TTC549 (cell line): ENCODE measurements around the gene FSTL5.
"Not testable (repeated sequence)": the region's sequence is repeated elsewhere in the genome, so short reads cannot be mapped to it uniquely, and the experiment has no call there.

Experiments used
- FAIRE-seq: peaks from 2 replicates; lab custom pipeline; 2012; peaks lifted over from hg19 to GRCh38; lab: Jason Lieb, UNC

The FSTL5 gene

GRCh38 chr4:162163892-162164759 is at the start of gene FSTL5:
TSS of gene FSTL5 (minus strand) at chr4:162164000. CDS start at chr4:162111396, 52,604 bp downstream.
- FAIRE-seq, result no peak

- FAIRE-seq, result no peak
These were observed 45.9 kb upstream of the FSTL5 start for GRCh38 chr4:162209706-162210105.

- FAIRE-seq, result not testable (repeated sequence)
These were observed 39.7 kb upstream of the FSTL5 start for GRCh38 chr4:162203478-162203877.

GRCh38 chr4:162201673-162202072 is 37.9 kb upstream of the FSTL5 start:
- FAIRE-seq, result no peak

GRCh38 chr4:162170509-162170908 is 6.7 kb upstream of the FSTL5 start:
- no peak for FAIRE-seq

GRCh38 chr4:162164906-162165510 is 1.2 kb upstream of the FSTL5 start:
- FAIRE-seq, result no peak

GRCh38 chr4:162162672-162163071 is 1.1 kb downstream of the FSTL5 start:
- FAIRE-seq, result no peak

GRCh38 chr4:162157241-162157640 is 6.6 kb downstream of the FSTL5 start:
- no peak for FAIRE-seq

- FAIRE-seq, result no peak
These were observed 8.8 kb downstream of the FSTL5 start for GRCh38 chr4:162154862-162155540.

- no peak for FAIRE-seq
These were observed 11.9 kb downstream of the FSTL5 start for GRCh38 chr4:162151850-162152249.

GRCh38 chr4:162151386-162151785 is 12.4 kb downstream of the FSTL5 start:
- no peak for FAIRE-seq

- no peak for FAIRE-seq
These were observed 14.2 kb downstream of the FSTL5 start for GRCh38 chr4:162149644-162150043.

GRCh38 chr4:162140051-162140683 is 23.6 kb downstream of the FSTL5 start:
- FAIRE-seq, result no peak

GRCh38 chr4:162139412-162139811 is 24.4 kb downstream of the FSTL5 start:
- no peak for FAIRE-seq

GRCh38 chr4:162131256-162131655 is 32.5 kb downstream of the FSTL5 start:
- peak; percentile 17 for FAIRE-seq

GRCh38 chr4:162126729-162127128 is 37.1 kb downstream of the FSTL5 start:
- FAIRE-seq, result no peak

GRCh38 chr4:162117051-162117450 is 46.7 kb downstream of the FSTL5 start:
- FAIRE-seq, result no peak

- no peak for FAIRE-seq
These were observed 47.6 kb downstream of the FSTL5 start for GRCh38 chr4:162116095-162116779.

- FAIRE-seq, result no peak
These were observed 48.5 kb downstream of the FSTL5 start for GRCh38 chr4:162115333-162115732.

GRCh38 chr4:162111078-162111477 is 52.7 kb downstream of the FSTL5 start:
- FAIRE-seq, result no peak

GRCh38 chr4:162104459-162105124 is 59.2 kb downstream of the FSTL5 start:
- FAIRE-seq, result no peak
